ENCODE results near the gene CHST6. TPM values are rescaled to one million over a fixed set of nuclear protein-coding genes. Genes with fewer than 3 reads are reported as not detected.
"Not testable (repeated sequence)": the region's sequence is repeated elsewhere in the genome, so short reads cannot be mapped to it uniquely, and the experiment has no call there.

The CHST6 gene
- total RNA-seq, 1 donor from 2014 or later: 0.02 TPM

- ChIA-PET POLR2A (no interaction called here), CTCF (no interaction called here)
- no peaks in the 10 kb centered on the region for H3K9me3 Mint-ChIP-seq
- H3K27ac Mint-ChIP-seq: no peak overlapping the region
- DNase-seq: no peak
- H3K27me3 Mint-ChIP-seq: no peaks in the 10 kb centered on the region
- H3K4me1 Mint-ChIP-seq: peaks cover 54% of the 10 kb centered on the region
- no peak overlapping the region for H3K4me3 Mint-ChIP-seq
- intact Hi-C loops (cut with micrococcal nuclease): no loop called here
- peaks cover 20% of the 10 kb centered on the region for H3K36me3 Mint-ChIP-seq (ENCODE audit: low read depth)
- TF ChIP-seq CTCF (IDR thresholded peaks at IDR 0.05): no peak
- ATAC-seq (ENCODE audit: low read depth): no peak
These were observed 37.2 kb downstream of the CHST6 start for GRCh38 chr16:75458029-75458428.

- TF ChIP-seq CTCF (IDR thresholded peaks at IDR 0.05): no peak
- ChIA-PET POLR2A (interaction anchor here (0.5 kb wide), 1 partner anchor 12 kb away, joined by 3 read pairs; no protein-coding TSS in a partner anchor), CTCF (no interaction called here)
- ATAC-seq (ENCODE audit: low read depth) (no peak), DNase-seq (no peak)
- Mint-ChIP-seq H3K27ac (no peak overlapping the region), H3K4me1 (peaks cover 49% of the 10 kb centered on the region), H3K4me3 (no peak overlapping the region), H3K36me3 (ENCODE audit: low read depth) (peaks cover 22% of the 10 kb centered on the region), H3K27me3 (no peaks in the 10 kb centered on the region), H3K9me3 (no peaks in the 10 kb centered on the region)
- intact Hi-C loops (cut with micrococcal nuclease): no loop called here
These were observed 37.7 kb downstream of the CHST6 start for GRCh38 chr16:75457485-75458021.

- no peaks in the 10 kb centered on the region for H3K27me3 Mint-ChIP-seq
- POLR2A ChIA-PET: interaction anchor here (0.5 kb wide), 1 partner anchor 12 kb away, joined by 3 read pairs; no protein-coding TSS in a partner anchor
- TF ChIP-seq CTCF (IDR thresholded peaks at IDR 0.05): no peak
- H3K4me3 Mint-ChIP-seq: no peak overlapping the region
- CTCF ChIA-PET: no interaction called here
- H3K27ac Mint-ChIP-seq: no peak overlapping the region
- no peaks in the 10 kb centered on the region for H3K9me3 Mint-ChIP-seq
- H3K4me1 Mint-ChIP-seq: peaks cover 44% of the 10 kb centered on the region
- peaks cover 24% of the 10 kb centered on the region for H3K36me3 Mint-ChIP-seq (ENCODE audit: low read depth)
- intact Hi-C loops (cut with micrococcal nuclease): no loop called here
- no peak for ATAC-seq (ENCODE audit: low read depth)
- DNase-seq: no peak
These were observed 38.3 kb downstream of the CHST6 start for GRCh38 chr16:75456971-75457370.

GRCh38 chr16:75456486-75456885, 38.8 kb downstream of the CHST6 start:
- H3K9me3 Mint-ChIP-seq; POLR2A ChIA-PET; CTCF ChIA-PET; H3K27me3 Mint-ChIP-seq; H3K4me3 Mint-ChIP-seq; ATAC-seq (ENCODE audit: low read depth); DNase-seq; intact Hi-C loops (cut with micrococcal nuclease); H3K27ac Mint-ChIP-seq: not testable (repeated sequence)
- Mint-ChIP-seq H3K4me1 (peaks cover 39% of the 10 kb centered on the region), H3K36me3 (ENCODE audit: low read depth) (peaks cover 26% of the 10 kb centered on the region)

- POLR2A ChIA-PET: no interaction called here
- no peak for TF ChIP-seq CTCF (IDR thresholded peaks at IDR 0.05)
- Mint-ChIP-seq H3K9me3 (no peaks in the 10 kb centered on the region), H3K27me3 (no peaks in the 10 kb centered on the region), H3K4me3 (no peak overlapping the region), H3K27ac (no peak overlapping the region), H3K36me3 (ENCODE audit: low read depth) (peaks cover 33% of the 10 kb centered on the region), H3K4me1 (peaks cover 33% of the 10 kb centered on the region)
- CTCF ChIA-PET: interaction anchor here (0.9 kb wide), 1 partner anchor 10 kb away, joined by 5 read pairs; no protein-coding TSS in a partner anchor
- ATAC-seq (ENCODE audit: low read depth) (no peak), DNase-seq (no peak)
- intact Hi-C loops (cut with micrococcal nuclease): no loop called here
These were observed 39.6 kb downstream of the CHST6 start for GRCh38 chr16:75455677-75456076.
